MM.1S (cell line): ENCODE measurements around the gene SPATC1L.

Source experiments
- CTCF ChIP-seq: fragments of 300-600 bp; sonication (generic); IDR thresholded peaks from 2 replicates; pipeline ENCODE4 v1.5.1; 2016; ENCODE audit warnings: antibody characterized with exemption, low read length, mixed read lengths
- EZH2 ChIP-seq: fragments of 300-600 bp; sonication (generic); optimal IDR thresholded peaks from 2 replicates; pipeline ENCODE3; 2017; ENCODE audit warnings: low read depth, mild to moderate bottlenecking, antibody characterized with exemption, low read length, mixed read lengths
- EZH2phosphoT487 ChIP-seq: fragments of 300-600 bp; sonication (generic); IDR thresholded peaks from 2 replicates; pipeline ENCODE4 v1.6.1; 2018; ENCODE audit warnings: antibody characterized with exemption, low read length

- no peak for TF ChIP-seq CTCF
- no peak for TF ChIP-seq EZH2phosphoT487
- no peak for TF ChIP-seq EZH2
These were observed 29.2 kb downstream of the SPATC1L start for GRCh38 chr21:46154955-46155513.
